Stomach (tissue), 9 donors: ENCODE data around the gene BTBD17. TPM values are rescaled to one million over a fixed set of nuclear protein-coding genes. Genes with fewer than 3 reads are reported as not detected.

Experiments
- DNase-seq, 2 donors: peaks; one replicate each; pipeline versions ENCODE4 v3.0.0 to v3.0.0-alpha.2; 2013 to 2019
- H3K27ac ChIP-seq, 5 donors: fragments of 200-600 bp in 4 of 5; sonication (generic) in 4 of 5; one replicate each; pipeline ENCODE4 v1.5.1; 2013 to 2019; ENCODE audit warnings: mild to moderate bottlenecking in 1 of 5, moderate library complexity in 1 of 5
- H3K27me3 ChIP-seq, 3 donors: fragments of 200-600 bp; sonication (generic); one replicate each; pipeline ENCODE4 v1.5.1; 2017 to 2019; ENCODE audit warnings: mixed run types in 1 of 3
- H3K36me3 ChIP-seq, 4 donors: fragments of 200-600 bp; sonication (generic); 1 replicate in 3 of 4; 2 replicates in 1 of 4; pipeline ENCODE4 v1.5.1; 2016 to 2019
- H3K4me1 ChIP-seq, 4 donors: fragments of 200-600 bp; sonication (generic); one replicate each; pipeline ENCODE4 v1.5.1; 2016 to 2019
- H3K4me3 ChIP-seq, 4 donors: fragments of 200-600 bp; sonication (generic) in 3 of 4; one replicate each; pipeline ENCODE4 v1.5.1; 2016 to 2019; ENCODE audit warnings: mild to moderate bottlenecking in 1 of 4
- H3K9me3 ChIP-seq, 4 donors: fragments of 200-600 bp; sonication (generic); one replicate each; pipeline ENCODE4 v1.5.1; 2016 to 2019
- EP300 ChIP-seq: sonication (generic); formaldehyde crosslinking; IDR thresholded peaks from one replicate; pipeline ENCODE4 v1.6.1; 2017; ENCODE audit warnings: antibody characterized with exemption
- POLR2A ChIP-seq, 4 donors: fragments of 450-650 bp; IDR thresholded peaks; one replicate each; pipeline ENCODE4 v1.6.1; 2016; ENCODE audit warnings: antibody characterized with exemption in 4 of 4, control low read depth in 2 of 4, mild to moderate bottlenecking in 1 of 4, moderate library complexity in 1 of 4
- POLR2AphosphoS5 ChIP-seq, 3 donors: sonication (generic); formaldehyde crosslinking; IDR thresholded peaks; one replicate each; pipeline ENCODE4 v1.6.1; 2016; ENCODE audit warnings: antibody characterized with exemption in 3 of 3
- WGBS, 5 donors: extraction: QIAGEN DNeasy Blood & Tissue Kit in 3 of 5; methylation state at CpG; one replicate each; pipeline versions ENCODE4 v1.1.5 to v1.1.7; 2013 to 2018; 5-methylcytosine and 5-hydroxymethylcytosine counted together
- intact Hi-C: fragments of 100-400 bp; cut with DNase I; formaldehyde crosslinking; loops from one replicate; pipeline ENCODE4 v1.15.1; 2023; ENCODE audit warnings: low total_unique reads
- polyA plus RNA-seq, 3 donors: library from polyadenylated mRNA; stranded (reverse); fragments of 200-250 nt; gene quantifications; one replicate each; pipeline ENCODE4 v1.2.3, GENCODE V29; 2013
- total RNA-seq, 5 donors: library from RNA; depleted of rRNA; stranded (reverse); fragments of >200 nt; gene quantifications; one replicate each; pipeline versions ENCODE4 v1.1.0 to v1.2.3, GENCODE V29; 2014 to 2016
- TF ChIP-seq, protein P1 (sequence below), 7 experiments: fragments of 450-650 bp in 4 of 7; fragments of 200-600 bp in 3 of 7; sonication (generic) in 3 of 7; IDR thresholded peaks; one replicate each; pipeline ENCODE4 v1.5.1; 2016 to 2019; ENCODE audit warnings: antibody characterized with exemption in 7 of 7, control low read depth in 2 of 7, mild to moderate bottlenecking in 1 of 7
- donor health status: healthy with polysubstance abuse.
- donor health status: Bipolar disorder and iron deficiency.
- donor health status: healthy.

BTBD17 gene
- total and polyA plus RNA-seq, 8 donors: not detected

- Histone ChIP-seq H3K4me3 (no peak overlapping the region), H3K4me1 (peaks cover 0 to 14% (median 10%) of the 10 kb centered on the region in 4 donors), H3K27ac (no peak overlapping the region), H3K27me3 (peaks cover 4 to 67% (median 46%) of the 10 kb centered on the region in 3 donors), H3K9me3 (no peaks in the 10 kb centered on the region), H3K36me3 (no peaks in the 10 kb centered on the region)
- 50 to 63% (median 62%) methylated on average over 14 of the region's 14 CpGs for WGBS, 5 donors
- intact Hi-C loops: no loop called here
- TF ChIP-seq EP300: no peak
- no peak for DNase-seq
Measured at GRCh38 chr17:74362810-74363498, 1.3 kb upstream of the BTBD17 start.

DNA sequence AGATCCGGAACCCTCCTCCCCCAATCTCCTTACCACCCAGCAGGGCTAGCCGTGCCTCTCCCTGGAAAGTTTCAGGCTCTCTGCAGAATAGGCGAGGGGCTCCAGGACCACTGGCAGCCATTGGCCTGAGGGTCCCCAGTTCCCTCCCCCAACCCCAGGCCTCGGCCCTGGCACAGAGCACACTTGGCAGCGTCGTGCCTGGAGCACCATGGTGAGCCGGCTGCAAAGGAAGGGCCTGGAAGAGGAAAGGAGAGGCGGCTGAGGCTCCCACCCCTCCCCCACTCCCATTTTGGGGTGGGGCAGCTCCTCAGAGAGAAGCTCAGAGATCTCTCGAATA lies 369 bp upstream of the BTBD17 start:
- no peaks in the 10 kb centered on the region for H3K36me3 ChIP-seq
- DNase-seq: no peak
- H3K9me3 ChIP-seq: no peaks in the 10 kb centered on the region
- 16 to 23% (median 21%) methylated on average over 3 to 9 of the region's 9 CpGs for WGBS, 5 donors
- H3K4me1 ChIP-seq: peaks cover 1 to 22% (median 16%) of the 10 kb centered on the region in 4 donors
- intact Hi-C loops: no loop called here
- H3K27ac ChIP-seq: no peak overlapping the region
- TF ChIP-seq, protein P1, sequence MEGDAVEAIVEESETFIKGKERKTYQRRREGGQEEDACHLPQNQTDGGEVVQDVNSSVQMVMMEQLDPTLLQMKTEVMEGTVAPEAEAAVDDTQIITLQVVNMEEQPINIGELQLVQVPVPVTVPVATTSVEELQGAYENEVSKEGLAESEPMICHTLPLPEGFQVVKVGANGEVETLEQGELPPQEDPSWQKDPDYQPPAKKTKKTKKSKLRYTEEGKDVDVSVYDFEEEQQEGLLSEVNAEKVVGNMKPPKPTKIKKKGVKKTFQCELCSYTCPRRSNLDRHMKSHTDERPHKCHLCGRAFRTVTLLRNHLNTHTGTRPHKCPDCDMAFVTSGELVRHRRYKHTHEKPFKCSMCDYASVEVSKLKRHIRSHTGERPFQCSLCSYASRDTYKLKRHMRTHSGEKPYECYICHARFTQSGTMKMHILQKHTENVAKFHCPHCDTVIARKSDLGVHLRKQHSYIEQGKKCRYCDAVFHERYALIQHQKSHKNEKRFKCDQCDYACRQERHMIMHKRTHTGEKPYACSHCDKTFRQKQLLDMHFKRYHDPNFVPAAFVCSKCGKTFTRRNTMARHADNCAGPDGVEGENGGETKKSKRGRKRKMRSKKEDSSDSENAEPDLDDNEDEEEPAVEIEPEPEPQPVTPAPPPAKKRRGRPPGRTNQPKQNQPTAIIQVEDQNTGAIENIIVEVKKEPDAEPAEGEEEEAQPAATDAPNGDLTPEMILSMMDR (IDR thresholded peaks at IDR 0.05): no peak
- no peak for TF ChIP-seq EP300
- TF ChIP-seq POLR2A (IDR thresholded peaks at IDR 0.05): no peak
- no peak for TF ChIP-seq POLR2AphosphoS5 (IDR thresholded peaks at IDR 0.05)
- no peak overlapping the region for H3K4me3 ChIP-seq
- peaks cover 14 to 67% (median 56%) of the 10 kb centered on the region in 3 donors for H3K27me3 ChIP-seq

GRCh38 chr17:74360899-74361229 lies 804 bp downstream of the BTBD17 start:
- Histone ChIP-seq H3K36me3 (no peaks in the 10 kb centered on the region), H3K27ac (no peak overlapping the region), H3K4me1 (peaks cover 7 to 29% (median 23%) of the 10 kb centered on the region in 4 donors), H3K9me3 (no peaks in the 10 kb centered on the region), H3K4me3 (no peak overlapping the region), H3K27me3 (peaks cover 16 to 79% (median 67%) of the 10 kb centered on the region in 3 donors)
- no peak for DNase-seq
- 45 to 63% (median 55%) methylated on average over 7 of the region's 7 CpGs for WGBS, 5 donors
- intact Hi-C loops: no loop called here
- no peak for TF ChIP-seq EP300
- no peak for TF ChIP-seq POLR2A (IDR thresholded peaks at IDR 0.05)

GRCh38 chr17:74359916-74360315 lies 1.8 kb downstream of the BTBD17 start:
- no peak for DNase-seq
- Histone ChIP-seq H3K9me3 (no peaks in the 10 kb centered on the region), H3K4me3 (no peak overlapping the region), H3K27ac (no peak overlapping the region), H3K36me3 (no peaks in the 10 kb centered on the region), H3K4me1 (peaks cover 7 to 29% (median 23%) of the 10 kb centered on the region in 4 donors), H3K27me3 (peaks cover 16 to 88% (median 73%) of the 10 kb centered on the region in 3 donors)
- no peak for TF ChIP-seq POLR2AphosphoS5 (IDR thresholded peaks at IDR 0.05)
- TF ChIP-seq, protein P1 (IDR thresholded peaks at IDR 0.05): no peak
- TF ChIP-seq POLR2A (IDR thresholded peaks at IDR 0.05): no peak
- TF ChIP-seq EP300: no peak
- intact Hi-C loops: no loop called here
- 91 to 95% (median 94%) methylated on average over 17 to 22 of the region's 22 CpGs for WGBS, 5 donors

GRCh38 chr17:74358697-74359096 lies 3.0 kb downstream of the BTBD17 start:
- DNase-seq: no peak
- 77 to 84% (median 81%) methylated on average over 9 of the region's 9 CpGs for WGBS, 5 donors
- intact Hi-C loops: no loop called here

More at GRCh38 chr17:74358697-74359096, 3.0 kb downstream of the BTBD17 start:
- peaks cover 7 to 34% (median 23%) of the 10 kb centered on the region in 4 donors for H3K4me1 ChIP-seq
- peaks cover 26 to 100% (median 84%) of the 10 kb centered on the region in 3 donors for H3K27me3 ChIP-seq
- TF ChIP-seq POLR2A (IDR thresholded peaks at IDR 0.05) (no peak), EP300 (no peak), POLR2AphosphoS5 (IDR thresholded peaks at IDR 0.05) (no peak)
- TF ChIP-seq, protein P1 (IDR thresholded peaks at IDR 0.05): no peak
- no peak overlapping the region for H3K27ac ChIP-seq
- H3K9me3 ChIP-seq: no peaks in the 10 kb centered on the region
- no peaks in the 10 kb centered on the region for H3K36me3 ChIP-seq
- H3K4me3 ChIP-seq: no peak overlapping the region
